IPS DF 4.7 (cell line): ENCODE data around the gene PLPP4.
"Not testable (repeated sequence)": the region's sequence is repeated elsewhere in the genome, so short reads cannot be mapped to it uniquely, and the experiment has no call there.

Source experiments
- DNase-seq: peaks from one replicate; pipeline ENCODE4 v3.0.0-alpha.2; 2013; ENCODE audit warnings: low spot score; ENCODE audit errors: extremely low read depth

Gene PLPP4

GRCh38 chr10:120486671-120487205 lies 29.7 kb downstream of the PLPP4 start:
- DNase-seq, result no peak

- DNase-seq, result no peak
These were observed 33.3 kb downstream of the PLPP4 start for GRCh38 chr10:120490288-120490687.

GRCh38 chr10:120492346-120492745 lies 35.3 kb downstream of the PLPP4 start:
- no peak for DNase-seq

GRCh38 chr10:120493411-120494312 lies 36.6 kb downstream of the PLPP4 start:
- no peak for DNase-seq

- DNase-seq, result no peak
These were observed 37.3 kb downstream of the PLPP4 start for GRCh38 chr10:120494313-120494710.

- DNase-seq, result no peak
These were observed 38.4 kb downstream of the PLPP4 start for GRCh38 chr10:120495226-120496009.

- no peak for DNase-seq
These were observed 42.9 kb downstream of the PLPP4 start for GRCh38 chr10:120499883-120500282.

GRCh38 chr10:120503689-120504088 lies 46.7 kb downstream of the PLPP4 start:
- DNase-seq, result no peak

GRCh38 chr10:120504227-120504626 lies 47.2 kb downstream of the PLPP4 start:
- not testable (repeated sequence) for DNase-seq

GRCh38 chr10:120505056-120505455 lies 48.0 kb downstream of the PLPP4 start:
- no peak for DNase-seq

GRCh38 chr10:120505866-120506265 lies 48.8 kb downstream of the PLPP4 start:
- no peak for DNase-seq

GRCh38 chr10:120506674-120507073 lies 49.6 kb downstream of the PLPP4 start:
- no peak for DNase-seq

GRCh38 chr10:120507175-120507574 lies 50.1 kb downstream of the PLPP4 start:
- DNase-seq, result no peak

GRCh38 chr10:120507651-120508050 lies 50.6 kb downstream of the PLPP4 start:
- DNase-seq, result no peak

GRCh38 chr10:120508393-120508792 lies 51.4 kb downstream of the PLPP4 start:
- no peak for DNase-seq

- DNase-seq, result no peak
These were observed 51.9 kb downstream of the PLPP4 start for GRCh38 chr10:120508966-120509365.

- DNase-seq, result no peak
These were observed 54.1 kb downstream of the PLPP4 start for GRCh38 chr10:120511165-120511564.

- DNase-seq, result no peak
These were observed 56.3 kb downstream of the PLPP4 start for GRCh38 chr10:120513307-120513796.

- peak; percentile 25 for DNase-seq
These were observed 57.1 kb downstream of the PLPP4 start for GRCh38 chr10:120514035-120514620.

GRCh38 chr10:120514959-120515358 lies 57.9 kb downstream of the PLPP4 start:
- DNase-seq, result no peak

- no peak for DNase-seq
These were observed 58.7 kb downstream of the PLPP4 start for GRCh38 chr10:120515741-120516140.

GRCh38 chr10:120516426-120516825 lies 59.4 kb downstream of the PLPP4 start:
- DNase-seq, result no peak
